GM04504 (cell line): ENCODE data around the gene UBASH3A.

Source experiments
- DNase-seq: peaks from one replicate; pipeline ENCODE4 v3.0.0-alpha.2; 2012; ENCODE audit warnings: low read depth

The UBASH3A gene

DNA sequence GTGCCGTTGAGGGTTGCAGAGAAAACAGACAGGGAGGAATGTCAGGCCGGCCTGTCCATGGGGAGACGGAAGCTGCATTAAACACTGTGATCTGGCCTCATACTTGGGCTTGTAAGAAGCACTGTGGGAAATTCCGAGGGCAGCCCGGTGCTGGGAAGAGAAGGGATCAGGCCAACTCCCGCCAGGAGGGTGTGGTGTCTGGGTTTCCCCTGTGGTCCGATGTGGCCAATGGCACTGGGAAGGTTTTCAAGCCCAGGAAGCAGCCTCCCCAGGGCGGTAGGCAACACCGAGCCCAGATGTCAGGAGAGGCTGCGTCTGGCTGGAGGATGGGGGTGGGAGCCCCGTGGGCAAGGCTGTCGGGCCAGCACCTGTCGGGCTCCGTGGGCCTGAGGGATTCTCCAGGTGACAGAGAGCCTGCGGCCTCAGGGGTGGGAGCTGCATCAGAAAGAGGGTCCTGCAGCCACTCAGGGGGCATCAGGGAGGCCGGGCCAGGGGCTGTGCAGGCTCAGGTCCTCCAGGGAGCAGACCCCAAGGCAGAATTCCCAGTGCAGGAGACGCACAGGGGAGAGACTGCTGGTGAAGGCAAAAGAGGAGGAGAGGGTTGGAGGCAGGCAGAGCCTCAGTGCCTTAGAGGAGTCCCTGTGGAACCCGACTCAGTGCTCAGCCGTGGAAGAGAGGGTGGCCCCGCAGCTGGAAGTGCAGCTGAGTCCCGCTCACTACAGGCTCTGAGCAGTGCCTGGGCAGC is 8.4 kb downstream of the UBASH3A start:
- DNase-seq, result no peak

DNA sequence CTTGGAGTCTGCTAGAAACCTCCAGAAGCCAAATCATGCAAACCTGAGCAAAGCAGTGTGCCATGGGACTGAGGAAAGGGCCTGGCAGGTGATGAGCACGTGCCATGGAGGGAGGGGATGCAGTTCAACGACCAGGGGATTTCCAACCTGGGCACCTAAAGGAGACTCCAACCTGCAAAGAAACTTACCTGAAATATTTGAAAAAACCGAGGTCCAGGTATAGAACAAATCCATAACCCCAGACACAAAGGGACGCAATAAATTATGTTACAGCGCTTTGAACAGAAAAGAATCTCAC is 8.9 kb downstream of the UBASH3A start:
- DNase-seq, result no peak

DNA sequence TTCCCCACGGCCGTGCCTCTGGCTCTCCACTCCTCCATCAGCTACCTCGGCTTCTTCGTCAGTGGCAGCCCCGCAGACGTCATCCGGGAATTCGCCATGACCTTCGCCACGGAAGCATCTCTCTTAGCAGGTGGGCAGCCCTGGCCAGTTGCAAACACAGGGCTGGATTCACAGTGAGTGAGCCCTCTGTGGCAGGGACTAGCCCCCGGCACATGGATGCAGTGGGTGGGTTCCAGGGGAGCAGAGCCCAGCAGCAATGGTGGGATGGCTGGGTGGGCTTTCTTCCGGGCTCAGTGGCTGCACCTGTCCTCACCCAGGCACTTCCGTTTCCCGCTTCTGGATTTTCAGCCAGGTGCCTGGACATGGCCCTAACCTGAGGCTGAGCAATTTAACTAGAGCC is 9.4 kb downstream of the UBASH3A start:
- DNase-seq, result no peak

DNA sequence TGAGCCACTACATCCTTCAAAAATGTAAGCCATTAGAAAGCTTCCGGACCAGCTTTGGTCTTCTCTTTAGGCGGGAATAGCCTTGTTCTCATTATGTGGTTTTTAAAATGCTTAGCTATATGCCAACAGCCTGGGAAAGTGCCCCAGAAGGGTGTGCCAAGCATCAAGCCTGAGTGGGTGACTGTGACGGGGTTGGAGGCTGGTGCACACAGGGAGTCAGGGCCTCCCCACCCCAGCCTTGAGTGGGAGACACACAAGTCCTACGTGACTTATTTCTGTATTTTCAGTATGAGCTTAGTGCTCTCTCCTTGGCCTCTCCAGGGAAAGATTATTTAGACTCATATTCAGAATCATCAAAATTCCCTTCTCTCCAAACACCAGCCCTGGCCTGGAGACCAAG is 9.8 kb downstream of the UBASH3A start:
- DNase-seq, result no peak

DNA sequence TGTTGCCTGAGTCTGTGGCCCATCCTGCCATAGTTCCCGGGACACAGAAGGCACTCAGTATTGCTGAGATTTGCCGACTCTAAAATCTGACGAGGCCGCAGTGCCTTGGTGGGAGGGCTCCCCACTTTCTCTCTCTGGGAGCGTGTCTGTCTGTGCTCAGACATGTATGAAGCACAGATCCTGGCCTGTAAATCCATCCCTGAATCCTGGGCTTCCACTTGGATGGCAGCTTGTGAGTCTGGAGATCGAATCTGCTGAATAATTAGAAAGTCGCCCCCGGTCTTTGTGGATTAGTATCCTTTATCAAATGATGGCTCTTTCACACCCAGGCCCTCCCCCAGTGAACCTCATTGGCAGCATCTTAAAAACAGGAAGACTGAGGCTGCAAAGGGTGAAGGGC is 10.4 kb downstream of the UBASH3A start:
- no peak for DNase-seq

DNA sequence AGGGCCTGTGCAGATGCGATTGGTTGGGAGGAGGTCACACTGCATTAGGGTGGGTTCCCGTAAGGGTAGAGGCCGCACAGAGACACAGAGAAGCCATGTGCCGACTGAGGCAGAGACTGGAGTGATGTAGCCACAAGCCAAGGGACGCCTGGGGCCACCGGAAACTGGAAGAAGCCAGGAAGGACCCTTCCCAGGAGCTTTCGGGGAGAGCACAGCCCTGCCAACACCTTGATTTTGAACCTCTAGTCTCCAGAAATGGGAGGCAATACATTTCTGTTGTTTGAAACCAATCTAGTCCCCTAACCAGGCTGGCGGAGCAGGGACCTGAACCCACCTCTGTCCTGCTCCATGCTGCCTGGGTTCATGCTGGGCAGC is 10.8 kb downstream of the UBASH3A start:
- no peak for DNase-seq

DNA sequence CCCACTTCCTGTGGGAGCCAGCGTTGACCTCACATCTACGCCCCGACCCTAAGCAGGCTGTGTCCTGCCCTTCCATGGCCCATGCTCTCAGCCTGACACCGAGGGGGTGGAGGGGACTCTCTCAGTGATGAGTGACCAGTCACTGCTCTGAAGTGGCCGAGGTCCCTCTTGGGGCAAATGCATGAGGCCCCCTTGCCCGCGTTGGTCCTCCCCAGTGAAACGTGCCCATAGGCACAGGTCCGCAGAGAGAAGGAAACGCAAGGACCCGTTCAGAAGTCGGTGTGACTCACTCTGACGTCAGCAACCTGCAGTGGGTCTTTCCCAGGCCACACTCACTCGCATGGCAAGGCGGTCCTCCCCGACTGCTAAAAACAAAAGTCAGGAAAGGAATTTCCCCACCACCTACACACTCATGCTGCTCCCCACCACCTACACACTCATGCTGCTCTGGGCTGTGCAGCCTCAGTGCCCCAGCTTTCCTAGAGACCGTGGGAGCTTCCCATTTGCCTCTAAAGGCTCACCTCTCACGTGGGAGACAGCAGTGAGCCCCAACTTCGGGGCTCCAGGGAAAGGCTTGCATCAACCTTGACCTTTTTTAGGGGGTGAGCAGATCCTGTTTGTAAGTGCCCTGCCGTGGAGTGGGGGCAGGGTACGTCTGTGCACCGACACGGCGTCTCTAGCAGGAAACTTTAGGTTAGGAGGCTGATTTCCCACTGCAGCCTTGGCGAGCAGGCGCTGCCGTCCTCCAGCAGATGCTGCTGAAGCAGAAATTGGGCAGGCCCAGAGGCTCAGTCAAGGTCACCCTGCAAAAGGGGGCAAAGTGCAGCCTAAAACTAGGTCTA is 11.4 kb downstream of the UBASH3A start:
- DNase-seq, result no peak

DNA sequence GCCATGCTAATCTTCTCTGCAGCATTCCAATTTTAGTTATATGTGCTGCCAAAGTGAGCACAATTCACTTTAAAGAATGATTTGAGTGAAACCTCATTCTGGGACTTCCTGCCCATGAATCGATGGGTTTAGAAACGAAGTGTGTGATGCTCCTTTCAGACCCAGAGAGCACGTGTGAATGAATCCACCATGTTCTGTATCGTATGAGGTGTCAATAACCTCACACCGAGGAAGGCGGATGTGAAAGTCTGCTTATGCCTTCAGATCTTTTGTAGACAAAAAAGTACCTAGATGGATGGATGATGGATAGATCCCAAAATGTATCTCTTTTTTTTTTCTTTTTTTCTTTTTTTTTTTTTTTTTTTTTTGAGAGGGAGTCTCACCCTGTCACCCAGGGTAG is 13.8 kb downstream of the UBASH3A start:
- DNase-seq, result no peak

DNA sequence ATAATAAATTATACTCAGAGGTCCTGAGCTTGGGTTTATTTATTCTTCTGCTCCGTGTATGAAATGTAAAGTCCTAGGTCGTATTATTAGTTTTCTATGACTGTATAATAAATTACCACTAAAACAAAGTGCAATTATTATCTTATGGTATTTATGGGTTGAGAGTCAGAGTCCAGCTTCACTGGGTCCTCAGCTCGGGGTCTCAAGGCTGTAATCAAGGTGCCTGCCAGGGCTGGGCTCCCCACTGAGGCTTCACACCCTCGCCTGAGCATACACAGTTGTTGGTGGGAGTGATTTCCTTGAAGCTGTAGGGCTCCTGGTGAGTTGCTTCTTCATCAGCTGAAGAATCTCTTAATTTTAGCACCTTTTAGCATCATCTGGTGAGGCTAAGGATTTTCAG is 15.2 kb downstream of the UBASH3A start:
- DNase-seq, result no peak

DNA sequence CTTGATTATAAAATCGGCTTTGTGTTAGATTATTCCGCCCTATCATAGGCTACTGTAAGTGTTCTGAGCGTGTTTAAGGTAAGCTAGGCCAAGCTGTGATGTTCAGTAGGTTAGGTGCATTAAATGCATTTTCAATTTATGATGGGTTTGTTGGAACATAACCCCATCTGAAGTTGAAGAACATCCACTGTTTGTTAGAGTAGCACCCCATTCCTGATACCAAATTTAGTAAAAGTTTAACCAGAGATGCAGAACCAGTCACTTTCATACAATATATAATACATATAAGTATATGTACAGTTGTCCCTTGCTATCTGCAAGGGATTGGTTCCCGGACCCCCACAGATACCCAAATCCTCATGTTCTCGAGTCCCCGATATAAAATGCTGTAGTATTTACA is 16.1 kb downstream of the UBASH3A start:
- no peak for DNase-seq

DNA sequence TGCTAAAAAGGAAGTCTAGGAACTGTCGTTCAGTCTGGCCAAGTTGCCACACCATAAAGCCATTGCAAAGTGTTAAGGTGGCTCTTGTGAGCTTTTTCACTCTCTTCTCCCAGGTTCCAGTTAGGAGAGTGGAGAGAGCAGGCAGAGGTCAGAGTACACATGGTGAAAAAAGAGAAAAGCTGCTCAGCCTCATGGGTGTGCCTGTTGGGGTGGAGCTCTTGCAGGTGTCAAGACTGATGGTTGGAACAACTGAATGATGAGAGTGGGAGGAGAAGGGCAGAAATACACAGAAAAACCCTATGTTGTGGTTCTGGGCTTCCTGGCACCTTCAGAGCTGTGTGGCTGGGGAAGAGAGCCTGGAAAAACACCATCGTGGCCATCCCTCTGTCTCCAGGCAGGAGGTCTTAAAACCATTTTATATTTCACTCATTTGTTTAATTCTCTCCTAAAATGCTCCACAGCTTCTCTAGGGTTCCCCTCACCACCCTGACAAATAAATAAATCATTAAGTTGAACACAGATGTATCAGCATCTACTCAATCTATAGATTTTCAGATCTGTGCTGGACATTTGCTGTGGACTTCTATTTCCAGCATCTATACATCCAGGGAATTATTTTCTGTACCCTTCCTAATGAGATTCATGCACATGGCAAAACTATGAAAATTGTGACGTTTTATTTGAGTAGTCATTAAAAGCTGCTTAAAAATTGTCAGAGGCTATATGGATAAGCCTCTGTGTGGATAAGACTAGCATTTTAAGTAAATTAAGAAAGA is 17.5 kb downstream of the UBASH3A start:
- DNase-seq, result no peak

DNA sequence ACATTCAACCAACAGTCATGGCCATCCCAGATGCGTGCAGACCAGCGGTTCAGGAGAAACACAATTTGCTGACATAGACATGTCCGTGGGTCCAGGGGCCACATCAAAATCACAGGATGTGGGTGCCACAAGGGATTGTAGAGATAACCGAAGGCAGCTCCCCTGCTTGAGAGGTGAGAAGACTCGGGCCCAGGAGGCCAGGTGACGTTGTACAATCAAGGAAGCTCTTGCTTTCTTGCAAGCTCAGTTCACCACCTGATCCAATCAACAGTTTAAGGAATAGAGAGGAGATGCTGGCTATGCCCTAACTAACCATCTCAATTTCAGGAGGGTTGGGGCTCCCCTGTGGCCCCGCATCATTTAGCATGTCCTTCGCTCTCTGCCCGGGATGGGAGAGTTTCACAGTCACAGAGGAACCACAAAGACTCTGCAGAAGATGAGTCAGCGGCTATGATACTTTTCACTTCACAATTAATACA is 19.5 kb downstream of the UBASH3A start:
- DNase-seq, result no peak

DNA sequence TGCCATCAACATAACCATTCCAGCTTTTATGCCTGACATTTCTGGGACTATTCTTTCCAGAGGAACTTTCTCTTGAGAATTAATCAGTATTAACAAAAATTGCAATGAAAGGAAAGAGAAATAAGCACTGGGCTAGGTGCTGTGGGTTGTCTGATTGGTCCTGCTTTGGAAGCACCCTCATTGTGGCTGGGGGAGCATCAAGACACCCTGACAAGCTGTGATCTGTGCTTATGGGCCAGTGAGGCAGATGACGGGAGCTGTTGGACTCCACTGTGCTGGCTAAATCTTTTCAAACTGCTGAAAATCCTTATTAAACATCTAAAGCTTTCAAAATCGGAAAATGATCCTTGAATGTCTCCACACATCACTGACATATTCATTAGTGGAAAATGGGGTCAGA is 20.0 kb downstream of the UBASH3A start:
- DNase-seq, result no peak

DNA sequence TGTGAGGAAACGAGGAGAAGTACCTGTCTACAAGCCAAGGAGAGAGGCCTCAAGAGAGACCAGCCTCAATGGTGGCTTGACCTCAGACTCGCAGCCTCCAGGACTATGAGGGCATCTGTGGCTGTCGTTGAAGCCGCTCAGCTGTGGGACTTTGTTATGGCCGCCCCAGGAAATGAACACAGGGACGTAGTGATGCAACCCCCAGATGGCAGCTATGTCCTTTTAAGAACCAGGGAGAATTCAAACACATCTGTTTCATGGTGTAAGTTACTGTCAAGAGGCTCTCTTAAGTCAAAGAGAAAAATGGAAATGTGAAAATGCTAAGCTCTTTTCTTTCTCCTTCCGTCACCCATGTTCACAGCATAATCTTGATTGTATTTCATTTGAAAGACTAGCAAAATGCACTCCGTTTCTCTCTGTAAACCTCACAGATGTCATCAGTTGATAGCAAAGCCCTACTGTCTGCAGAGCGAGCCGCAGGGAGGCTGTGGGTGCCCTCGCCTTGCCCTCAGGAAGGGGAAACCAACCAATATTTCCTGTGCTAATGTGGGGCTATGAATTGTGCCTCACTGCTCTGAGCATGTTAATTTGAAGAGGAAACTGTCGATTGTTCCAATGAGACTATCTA is 21.3 kb downstream of the UBASH3A start:
- DNase-seq, result no peak

DNA sequence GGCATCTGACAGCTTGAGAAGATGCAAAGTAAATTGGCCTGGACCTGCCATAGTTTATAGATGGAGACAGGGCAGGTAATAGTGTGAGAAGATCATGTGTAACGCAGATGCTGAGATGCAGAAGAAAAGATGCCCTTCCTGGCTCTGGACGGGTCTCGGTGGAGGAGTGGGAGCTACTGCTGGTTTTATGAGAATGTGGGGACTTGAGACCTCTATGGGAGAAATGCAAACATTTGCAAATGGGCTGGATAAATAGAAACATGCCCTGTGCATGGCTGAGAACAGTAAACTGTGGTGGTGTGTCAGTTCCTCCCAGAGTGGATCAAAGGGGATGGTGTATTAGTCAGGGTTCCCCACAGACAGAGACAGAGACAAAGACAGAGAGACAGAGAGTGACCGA is 21.9 kb downstream of the UBASH3A start:
- no peak for DNase-seq

DNA sequence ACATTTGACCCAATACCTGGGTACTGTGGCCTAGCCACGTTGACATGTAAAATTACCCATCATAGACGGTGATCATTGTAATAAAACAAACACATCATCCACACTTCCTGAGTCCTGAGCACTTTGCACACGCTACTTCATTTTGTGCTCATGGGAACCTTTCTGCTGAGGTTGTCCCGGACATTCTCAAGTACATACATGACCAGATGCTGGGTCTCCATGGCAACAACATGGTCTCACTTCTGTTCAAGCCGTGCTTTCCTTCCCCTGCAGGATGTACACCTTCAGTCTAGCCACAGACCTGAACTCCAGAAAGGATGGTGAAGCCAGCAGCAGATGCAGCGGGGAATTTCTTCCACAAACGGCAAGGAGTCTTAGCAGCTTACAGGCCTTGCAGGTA is 22.7 kb downstream of the UBASH3A start:
- no peak for DNase-seq

DNA sequence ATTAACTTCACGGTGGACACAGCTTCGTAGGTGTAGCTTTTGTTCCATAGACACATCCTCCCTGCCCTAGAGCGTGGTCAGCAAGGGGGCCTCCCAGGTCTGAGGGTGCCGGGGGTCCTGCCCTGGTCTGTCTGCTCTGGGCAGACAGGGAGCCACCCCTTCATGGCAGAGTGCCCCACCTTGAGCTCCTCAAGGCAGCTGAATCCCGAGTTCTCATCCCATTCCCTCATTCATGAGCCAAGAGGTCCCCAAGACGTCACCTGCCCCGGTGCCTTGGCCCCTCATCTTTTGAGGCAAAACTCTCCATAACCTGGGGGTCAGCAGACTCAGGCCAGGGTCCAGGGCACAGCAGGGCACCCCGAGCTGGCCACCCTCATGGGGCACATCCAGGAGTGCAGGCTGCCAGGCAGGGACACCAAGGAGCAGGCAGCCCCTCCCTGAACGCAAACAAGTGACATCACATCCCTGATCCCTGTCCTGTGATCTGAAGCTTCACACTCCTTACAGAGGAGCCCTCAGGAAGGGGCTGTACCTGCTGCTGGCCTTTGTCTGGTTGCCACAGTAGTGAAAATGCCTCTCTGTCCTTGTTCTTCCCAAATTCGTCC is 23.3 kb downstream of the UBASH3A start:
- DNase-seq, result no peak

DNA sequence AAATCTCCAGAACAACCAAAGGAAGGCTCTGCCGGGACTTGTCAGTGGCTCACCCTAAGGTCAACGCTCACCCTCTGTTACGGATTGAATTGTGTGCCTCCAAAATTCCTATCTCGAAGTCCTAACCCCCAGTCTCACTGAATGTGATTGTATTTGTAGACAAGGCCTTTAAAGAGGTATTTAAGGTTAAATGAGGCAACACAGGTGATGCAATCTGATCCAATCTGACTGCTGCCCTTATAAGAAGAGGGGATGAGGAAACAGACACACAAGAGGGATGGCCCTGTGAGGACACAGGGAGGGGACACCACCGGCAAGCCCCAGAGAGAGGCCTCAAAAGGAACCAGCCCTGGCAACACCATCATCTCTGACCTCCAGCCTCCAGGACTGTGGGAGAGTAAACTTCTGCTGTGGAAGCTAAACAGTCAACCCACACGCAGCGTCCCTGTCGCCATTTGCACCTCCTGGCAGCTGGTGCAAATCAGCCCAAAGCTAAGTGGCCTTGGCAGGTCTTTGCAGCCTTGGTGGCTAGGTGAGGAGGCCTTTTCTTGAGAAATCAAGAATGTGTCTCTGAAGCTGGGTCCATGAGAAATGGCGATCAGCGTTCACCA is 24.2 kb downstream of the UBASH3A start:
- no peak for DNase-seq

DNA sequence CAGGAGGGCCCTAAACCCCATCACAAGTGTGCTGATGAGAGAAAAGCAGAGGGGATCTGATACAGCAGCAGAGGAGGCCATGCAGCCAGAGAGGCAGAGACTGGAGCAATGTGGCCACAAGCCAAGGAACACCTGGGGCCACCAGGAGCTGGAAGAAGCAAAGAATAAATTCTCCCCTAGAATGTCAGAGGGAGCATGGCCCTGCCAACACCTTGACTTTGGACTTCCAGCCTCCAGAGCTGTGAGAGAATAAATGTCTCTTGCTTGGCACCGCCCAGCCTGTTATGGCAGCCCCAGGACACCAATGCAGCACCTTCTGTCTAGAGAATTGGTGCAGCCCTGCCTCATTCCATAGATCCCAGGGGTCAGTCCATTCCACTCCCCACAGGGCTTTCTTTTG is 25.3 kb downstream of the UBASH3A start:
- no peak for DNase-seq

DNA sequence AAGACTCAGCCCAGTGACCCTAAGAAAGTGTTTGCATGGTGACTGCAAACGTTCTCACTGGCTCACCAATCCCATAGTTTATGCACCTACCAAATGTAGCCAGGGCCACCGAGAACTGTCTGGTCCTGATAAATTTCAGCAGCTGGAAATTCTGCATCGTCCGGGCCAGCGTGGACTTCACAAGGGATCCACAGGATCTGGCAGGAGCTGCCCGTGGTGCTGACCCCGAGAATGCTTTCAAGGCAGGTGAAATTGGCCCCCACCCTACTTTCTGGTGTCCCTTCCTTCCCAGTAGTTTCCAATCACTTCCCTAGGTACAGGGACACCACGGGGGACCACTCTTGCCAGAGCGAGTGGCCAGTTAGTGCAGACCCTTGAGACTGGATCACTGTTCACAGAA is 26.2 kb downstream of the UBASH3A start:
- no peak for DNase-seq

DNA sequence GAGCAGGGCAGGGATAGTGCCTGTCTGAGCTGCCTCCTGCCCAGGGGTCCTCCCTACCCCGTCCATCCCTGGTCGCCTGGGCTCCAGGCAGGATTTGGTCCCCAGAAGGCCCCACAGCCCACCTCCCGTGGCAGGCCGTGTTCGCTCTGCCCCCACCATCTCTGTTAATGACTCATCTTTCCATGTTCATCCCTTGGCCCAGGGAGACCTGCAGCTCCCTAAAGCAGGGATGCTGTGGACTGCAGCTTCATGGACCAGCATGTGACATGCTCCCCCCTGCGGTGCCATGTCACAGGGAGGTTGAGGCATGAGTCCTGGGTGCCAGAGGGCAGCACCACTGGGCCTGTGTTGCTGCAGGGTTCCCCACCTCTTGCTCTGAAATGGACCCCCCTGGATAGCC is 26.8 kb downstream of the UBASH3A start:
- no peak for DNase-seq

DNA sequence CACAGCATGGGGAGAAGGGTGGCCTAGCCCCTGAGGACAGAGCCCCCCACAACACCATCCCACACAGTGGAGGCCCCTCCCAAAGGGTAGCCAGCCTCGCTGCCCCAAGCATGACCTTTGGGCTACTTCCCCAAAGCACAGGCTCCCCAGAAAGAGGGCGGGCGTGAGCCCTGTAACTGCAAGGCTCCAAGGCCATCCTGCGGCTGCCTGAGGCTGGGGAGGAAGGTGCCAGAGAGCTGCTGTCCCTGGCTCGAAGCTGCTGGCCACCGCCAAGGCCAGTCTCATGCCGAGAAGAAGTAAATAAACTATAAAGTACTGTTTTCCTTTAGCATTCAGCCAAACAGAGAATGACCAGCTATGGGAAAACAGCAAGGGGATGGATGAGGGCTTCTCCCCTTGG is 27.5 kb downstream of the UBASH3A start:
- DNase-seq, result no peak
